ENCODE measurements around the gene GRM4.

The GRM4 gene

GRCh38 chr6:34115915-34116314, 30.0 kb downstream of the GRM4 start:
- no peaks in the 10 kb centered on the region for H3K9me3 Mint-ChIP-seq
- no peak overlapping the region for H3K27ac Mint-ChIP-seq
- H3K4me3 Mint-ChIP-seq = no peak overlapping the region
- H3K27me3 Mint-ChIP-seq = peaks cover 38% of the 10 kb centered on the region
- CTCF ChIA-PET = no interaction called here
- no peaks in the 10 kb centered on the region for H3K4me1 Mint-ChIP-seq
- no peak for DNase-seq
- H3K36me3 Mint-ChIP-seq = no peaks in the 10 kb centered on the region

GRCh38 chr6:34115403-34115795, 30.5 kb downstream of the GRM4 start:
- Mint-ChIP-seq H3K27ac (no peak overlapping the region), H3K27me3 (peaks cover 41% of the 10 kb centered on the region), H3K4me1 (no peaks in the 10 kb centered on the region), H3K36me3 (no peaks in the 10 kb centered on the region), H3K9me3 (no peaks in the 10 kb centered on the region), H3K4me3 (no peak overlapping the region)
- peak; percentile 54 for DNase-seq
- CTCF ChIA-PET = no interaction called here

- no peaks in the 10 kb centered on the region for H3K36me3 Mint-ChIP-seq
- peaks cover 41% of the 10 kb centered on the region for H3K27me3 Mint-ChIP-seq
- DNase-seq = no peak
- CTCF ChIA-PET = interaction anchor here (1.6 kb wide), 1 partner anchor 20 kb away, joined by 3 read pairs; no protein-coding TSS in a partner anchor
- no peaks in the 10 kb centered on the region for H3K4me1 Mint-ChIP-seq
- no peak overlapping the region for H3K27ac Mint-ChIP-seq
- H3K9me3 Mint-ChIP-seq = no peaks in the 10 kb centered on the region
- no peak overlapping the region for H3K4me3 Mint-ChIP-seq
These were observed 31.0 kb downstream of the GRM4 start for GRCh38 chr6:34114695-34115402.

GRCh38 chr6:34113532-34113931, 32.4 kb downstream of the GRM4 start:
- peaks cover 41% of the 10 kb centered on the region for H3K27me3 Mint-ChIP-seq
- H3K9me3 Mint-ChIP-seq = no peaks in the 10 kb centered on the region
- H3K4me1 Mint-ChIP-seq = no peaks in the 10 kb centered on the region
- no peaks in the 10 kb centered on the region for H3K36me3 Mint-ChIP-seq
- DNase-seq = no peak
- no peak overlapping the region for H3K4me3 Mint-ChIP-seq
- CTCF ChIA-PET = interaction anchor here (1.6 kb wide), 1 partner anchor 22 kb away, joined by 3 read pairs; no protein-coding TSS in a partner anchor
- no peak overlapping the region for H3K27ac Mint-ChIP-seq

GRCh38 chr6:34112126-34112525, 33.8 kb downstream of the GRM4 start:
- H3K4me3 Mint-ChIP-seq = no peak overlapping the region
- CTCF ChIA-PET = no interaction called here
- no peaks in the 10 kb centered on the region for H3K4me1 Mint-ChIP-seq
- no peaks in the 10 kb centered on the region for H3K9me3 Mint-ChIP-seq
- no peak for DNase-seq
- H3K27ac Mint-ChIP-seq = no peak overlapping the region
- no peaks in the 10 kb centered on the region for H3K36me3 Mint-ChIP-seq
- peaks cover 33% of the 10 kb centered on the region for H3K27me3 Mint-ChIP-seq

GRCh38 chr6:34110610-34111009, 35.3 kb downstream of the GRM4 start:
- H3K9me3 Mint-ChIP-seq = no peaks in the 10 kb centered on the region
- no peak for DNase-seq
- no peak overlapping the region for H3K4me3 Mint-ChIP-seq
- no peaks in the 10 kb centered on the region for H3K36me3 Mint-ChIP-seq
- no peaks in the 10 kb centered on the region for H3K4me1 Mint-ChIP-seq
- peaks cover 33% of the 10 kb centered on the region for H3K27me3 Mint-ChIP-seq
- CTCF ChIA-PET = interaction anchor here (1.3 kb wide), 1 partner anchor 83 kb away, joined by 4 read pairs; no protein-coding TSS in a partner anchor
- H3K27ac Mint-ChIP-seq = no peak overlapping the region

DNA sequence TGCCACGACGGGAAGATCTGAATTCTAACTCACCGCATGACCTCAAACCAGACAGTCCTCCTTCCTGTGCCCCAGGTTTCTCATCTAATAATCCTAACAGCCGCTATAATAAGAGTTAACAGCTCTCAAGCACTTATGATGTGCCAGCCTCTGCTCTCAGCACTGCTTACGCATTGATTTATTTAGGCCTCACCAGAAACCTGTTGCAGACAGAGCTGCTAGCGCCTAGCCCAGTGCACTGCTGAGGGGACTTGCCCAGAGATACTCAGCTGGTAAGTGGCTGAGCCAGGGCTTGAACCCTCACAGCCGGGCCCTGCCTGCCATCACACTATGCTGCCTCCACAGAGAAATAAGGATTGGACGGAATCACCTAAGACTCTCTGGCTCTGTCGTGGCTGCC, 37.7 kb downstream of the GRM4 start:
- H3K9me3 Mint-ChIP-seq = no peaks in the 10 kb centered on the region
- peaks cover 22% of the 10 kb centered on the region for H3K27me3 Mint-ChIP-seq
- no peak for DNase-seq
- H3K4me3 Mint-ChIP-seq = no peak overlapping the region
- CTCF ChIA-PET = no interaction called here
- H3K27ac Mint-ChIP-seq = no peak overlapping the region
- H3K36me3 Mint-ChIP-seq = no peaks in the 10 kb centered on the region
- H3K4me1 Mint-ChIP-seq = no peaks in the 10 kb centered on the region

DNA sequence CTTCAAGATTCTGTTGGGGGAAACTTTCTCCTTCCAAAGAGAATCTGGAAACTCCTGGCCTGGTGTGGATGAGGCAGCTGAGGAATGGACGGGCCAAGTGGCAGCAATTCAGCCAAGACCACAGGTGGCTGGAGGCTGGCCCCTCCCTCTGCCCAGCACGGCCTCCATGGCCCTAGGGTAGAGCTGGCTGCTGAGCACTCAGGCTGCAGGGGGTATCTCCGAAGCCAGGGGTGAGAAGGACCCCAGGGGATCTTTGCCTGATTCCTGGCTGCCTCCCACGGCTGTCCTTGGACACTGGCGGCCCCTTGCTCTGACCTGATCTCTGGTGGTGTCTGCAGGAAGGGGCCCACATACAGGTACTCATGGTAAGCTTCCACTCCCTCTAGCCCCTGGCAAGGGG, 39.0 kb downstream of the GRM4 start:
- H3K27me3 Mint-ChIP-seq = peaks cover 17% of the 10 kb centered on the region
- H3K4me1 Mint-ChIP-seq = no peaks in the 10 kb centered on the region
- DNase-seq = no peak
- no peak overlapping the region for H3K27ac Mint-ChIP-seq
- H3K4me3 Mint-ChIP-seq = no peak overlapping the region
- CTCF ChIA-PET = interaction anchor here (0.5 kb wide), 1 partner anchor 1173 kb away, joined by 3 read pairs; no protein-coding TSS in a partner anchor
- no peaks in the 10 kb centered on the region for H3K9me3 Mint-ChIP-seq
- no peaks in the 10 kb centered on the region for H3K36me3 Mint-ChIP-seq

- CTCF ChIA-PET = interaction anchor here (0.5 kb wide), 1 partner anchor 1173 kb away, joined by 3 read pairs; no protein-coding TSS in a partner anchor
- H3K36me3 Mint-ChIP-seq = no peaks in the 10 kb centered on the region
- no peaks in the 10 kb centered on the region for H3K9me3 Mint-ChIP-seq
- peaks cover 17% of the 10 kb centered on the region for H3K27me3 Mint-ChIP-seq
- no peak overlapping the region for H3K27ac Mint-ChIP-seq
- no peak for DNase-seq
- no peak overlapping the region for H3K4me3 Mint-ChIP-seq
- no peaks in the 10 kb centered on the region for H3K4me1 Mint-ChIP-seq
These were observed 39.5 kb downstream of the GRM4 start for GRCh38 chr6:34106421-34106820.

DNA sequence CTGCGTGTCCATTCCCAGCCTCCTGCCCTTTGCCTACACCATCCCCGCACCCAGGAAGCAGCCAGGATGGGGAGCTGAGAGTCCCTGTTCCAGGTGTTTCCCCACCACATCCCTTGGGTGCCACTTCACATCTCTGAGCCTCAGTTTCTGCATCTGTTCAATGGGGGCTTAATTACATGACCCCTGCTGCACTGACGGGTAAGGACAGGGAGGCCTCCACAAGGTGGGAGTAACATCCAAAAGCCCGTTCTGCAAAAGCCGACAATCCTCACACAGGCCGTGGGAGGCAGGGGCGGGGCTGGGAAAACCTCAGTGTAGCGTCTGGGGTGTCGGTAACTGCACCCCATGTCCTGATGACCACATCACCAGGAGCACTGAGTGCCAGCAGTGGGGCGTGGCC, 41.3 kb downstream of the GRM4 start:
- no peaks in the 10 kb centered on the region for H3K4me1 Mint-ChIP-seq
- no peaks in the 10 kb centered on the region for H3K9me3 Mint-ChIP-seq
- CTCF ChIA-PET = no interaction called here
- no peaks in the 10 kb centered on the region for H3K36me3 Mint-ChIP-seq
- no peak overlapping the region for H3K4me3 Mint-ChIP-seq
- H3K27me3 Mint-ChIP-seq = peaks cover 21% of the 10 kb centered on the region
- no peak for DNase-seq
- no peak overlapping the region for H3K27ac Mint-ChIP-seq

DNA sequence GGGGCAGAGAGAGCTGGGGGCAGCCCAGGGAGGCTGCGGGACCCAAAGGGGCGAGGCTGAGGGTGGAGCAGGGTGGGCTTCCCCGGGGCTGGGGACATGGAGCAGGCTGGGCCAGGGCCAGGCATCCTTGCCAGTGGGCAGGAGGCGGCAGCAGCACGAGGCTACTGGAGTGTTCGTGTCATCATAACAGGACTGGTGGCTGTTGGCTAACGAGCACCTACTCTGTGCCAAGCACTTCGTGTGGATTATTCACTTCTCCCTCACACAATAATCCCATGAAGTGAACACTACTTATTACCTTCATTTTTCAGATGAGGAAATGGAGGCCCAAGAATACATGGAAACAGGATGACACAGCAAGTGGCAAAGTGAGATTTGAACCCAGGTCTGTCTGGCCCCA, 41.7 kb downstream of the GRM4 start:
- Mint-ChIP-seq H3K27ac (no peak overlapping the region), H3K36me3 (no peaks in the 10 kb centered on the region), H3K4me1 (no peaks in the 10 kb centered on the region), H3K27me3 (peaks cover 23% of the 10 kb centered on the region), H3K9me3 (no peaks in the 10 kb centered on the region), H3K4me3 (no peak overlapping the region)
- DNase-seq = no peak
- CTCF ChIA-PET = no interaction called here

GRCh38 chr6:34103321-34103720, 42.6 kb downstream of the GRM4 start:
- peaks cover 20% of the 10 kb centered on the region for H3K27me3 Mint-ChIP-seq

GRCh38 chr6:34102696-34103095, 43.2 kb downstream of the GRM4 start:
- peaks cover 23% of the 10 kb centered on the region for H3K27me3 Mint-ChIP-seq
- H3K9me3 Mint-ChIP-seq = no peaks in the 10 kb centered on the region
- no peaks in the 10 kb centered on the region for H3K4me1 Mint-ChIP-seq
- no peak for DNase-seq
- H3K4me3 Mint-ChIP-seq = no peak overlapping the region
- H3K36me3 Mint-ChIP-seq = no peaks in the 10 kb centered on the region
- no peak overlapping the region for H3K27ac Mint-ChIP-seq
- CTCF ChIA-PET = no interaction called here

More at GRCh38 chr6:34103321-34103720, 42.6 kb downstream of the GRM4 start:
- no peak for DNase-seq
- H3K36me3 Mint-ChIP-seq = no peaks in the 10 kb centered on the region
- CTCF ChIA-PET = no interaction called here
- H3K4me1 Mint-ChIP-seq = no peaks in the 10 kb centered on the region
- no peak overlapping the region for H3K4me3 Mint-ChIP-seq
- H3K9me3 Mint-ChIP-seq = no peaks in the 10 kb centered on the region
- H3K27ac Mint-ChIP-seq = no peak overlapping the region

GRCh38 chr6:34102099-34102656, 43.7 kb downstream of the GRM4 start:
- H3K9me3 Mint-ChIP-seq = no peaks in the 10 kb centered on the region
- H3K4me3 Mint-ChIP-seq = no peak overlapping the region
- CTCF ChIA-PET = no interaction called here
- H3K4me1 Mint-ChIP-seq = no peaks in the 10 kb centered on the region
- DNase-seq = no peak
- no peaks in the 10 kb centered on the region for H3K36me3 Mint-ChIP-seq
- H3K27me3 Mint-ChIP-seq = peaks cover 23% of the 10 kb centered on the region
- no peak overlapping the region for H3K27ac Mint-ChIP-seq

GRCh38 chr6:34100788-34101187, 45.1 kb downstream of the GRM4 start:
- Mint-ChIP-seq H3K27ac (no peak overlapping the region), H3K4me1 (no peaks in the 10 kb centered on the region), H3K27me3 (peaks cover 36% of the 10 kb centered on the region), H3K9me3 (no peaks in the 10 kb centered on the region), H3K36me3 (no peaks in the 10 kb centered on the region), H3K4me3 (no peak overlapping the region)
- no peak for DNase-seq
- CTCF ChIA-PET = interaction anchor here (1.1 kb wide), 1 partner anchor 46 kb away, joined by 3 read pairs; no protein-coding TSS in a partner anchor
